AG20443 (cell line): ENCODE data around the gene DIP2A.
"Not testable (repeated sequence)": the region's sequence is repeated elsewhere in the genome, so short reads cannot be mapped to it uniquely, and the experiment has no call there.

Source experiments
- DNase-seq: peaks from one replicate; pipeline ENCODE4 v3.0.0; 2012; ENCODE audit warnings: low spot score, mixed read lengths

The DIP2A gene

DNA sequence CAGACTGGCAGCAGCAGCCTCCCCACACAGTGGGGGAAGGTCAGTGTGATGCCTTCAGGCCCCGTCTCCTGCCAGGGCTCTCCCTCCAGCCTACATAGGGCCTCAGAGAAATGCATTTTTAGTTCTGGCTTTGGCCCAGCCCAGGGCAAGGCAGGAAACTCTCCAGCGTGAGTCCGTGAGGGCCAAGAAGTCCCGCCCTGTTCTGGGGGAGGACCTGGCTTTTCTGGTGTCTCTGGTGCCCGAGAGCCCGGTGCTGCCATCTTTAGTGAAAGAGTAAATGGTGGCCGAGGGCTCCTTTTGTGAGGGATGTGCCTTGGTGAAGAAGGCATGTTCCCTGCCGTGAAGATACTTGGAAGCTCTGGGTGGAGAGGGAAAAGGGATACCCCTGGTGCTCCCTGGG is 14.8 kb upstream of the DIP2A start:
- DNase-seq: no peak

GRCh38 chr21:46448108-46448507 is 10.6 kb upstream of the DIP2A start:
- DNase-seq: no peak

DNA sequence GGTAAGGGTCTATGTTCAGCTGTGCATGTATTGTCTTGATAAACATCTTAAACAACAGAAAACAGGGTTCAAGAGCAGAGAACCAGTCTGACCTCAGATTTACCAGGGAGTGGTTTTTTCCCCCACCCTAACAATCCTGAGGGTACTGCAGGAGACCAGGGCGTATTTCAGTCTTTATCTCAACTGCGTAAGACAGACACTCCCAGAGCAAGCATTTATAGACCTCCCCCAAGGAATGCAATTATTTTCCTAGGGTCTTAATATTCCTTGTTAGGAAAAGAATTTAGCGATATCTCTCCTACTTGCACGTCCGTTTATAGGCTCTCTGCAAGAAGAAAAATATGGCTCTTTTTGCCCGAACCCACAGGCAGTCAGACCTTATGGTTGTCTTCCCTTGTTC is 9.8 kb upstream of the DIP2A start:
- DNase-seq: not testable (repeated sequence)

- no peak for DNase-seq
Measured at GRCh38 chr21:46452710-46453109, 6.0 kb upstream of the DIP2A start.

GRCh38 chr21:46454142-46454541 is 4.5 kb upstream of the DIP2A start:
- DNase-seq: no peak

DNA sequence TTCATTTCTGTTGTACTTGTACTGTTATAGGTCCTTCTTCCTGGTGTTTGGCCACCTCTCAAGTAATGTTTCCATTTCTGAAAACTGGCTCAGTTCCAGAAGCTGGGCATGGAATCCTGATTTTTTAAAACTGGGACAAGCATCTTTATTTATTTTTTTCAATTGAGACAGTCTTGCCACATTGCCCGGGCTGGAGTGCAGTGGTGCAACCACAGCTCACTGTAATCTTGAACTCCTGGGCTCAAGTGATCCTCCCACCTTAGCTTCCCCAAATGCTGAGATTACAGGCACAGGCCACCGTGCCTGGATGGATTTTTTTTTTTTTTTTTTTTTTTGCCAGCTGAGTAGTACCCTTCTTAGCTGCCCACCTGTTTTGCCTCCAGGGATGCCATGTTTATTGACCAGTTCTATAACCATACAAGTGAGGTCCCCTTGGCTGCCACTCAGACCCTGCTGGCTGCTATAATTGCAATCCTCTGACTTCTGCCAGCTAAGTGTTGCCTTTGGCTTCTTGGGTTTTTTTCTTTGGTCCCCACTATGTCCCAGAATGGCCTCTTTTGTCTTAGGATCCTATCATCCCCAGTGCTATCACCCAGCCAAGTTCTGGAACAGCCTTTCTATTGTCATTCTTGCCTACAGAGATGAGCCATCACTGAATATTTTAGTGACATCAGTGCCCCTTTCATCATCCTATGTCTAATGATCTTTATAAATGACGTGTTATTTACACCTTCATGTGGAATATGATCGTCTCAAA is 3.9 kb upstream of the DIP2A start:
- no peak for DNase-seq

DNA sequence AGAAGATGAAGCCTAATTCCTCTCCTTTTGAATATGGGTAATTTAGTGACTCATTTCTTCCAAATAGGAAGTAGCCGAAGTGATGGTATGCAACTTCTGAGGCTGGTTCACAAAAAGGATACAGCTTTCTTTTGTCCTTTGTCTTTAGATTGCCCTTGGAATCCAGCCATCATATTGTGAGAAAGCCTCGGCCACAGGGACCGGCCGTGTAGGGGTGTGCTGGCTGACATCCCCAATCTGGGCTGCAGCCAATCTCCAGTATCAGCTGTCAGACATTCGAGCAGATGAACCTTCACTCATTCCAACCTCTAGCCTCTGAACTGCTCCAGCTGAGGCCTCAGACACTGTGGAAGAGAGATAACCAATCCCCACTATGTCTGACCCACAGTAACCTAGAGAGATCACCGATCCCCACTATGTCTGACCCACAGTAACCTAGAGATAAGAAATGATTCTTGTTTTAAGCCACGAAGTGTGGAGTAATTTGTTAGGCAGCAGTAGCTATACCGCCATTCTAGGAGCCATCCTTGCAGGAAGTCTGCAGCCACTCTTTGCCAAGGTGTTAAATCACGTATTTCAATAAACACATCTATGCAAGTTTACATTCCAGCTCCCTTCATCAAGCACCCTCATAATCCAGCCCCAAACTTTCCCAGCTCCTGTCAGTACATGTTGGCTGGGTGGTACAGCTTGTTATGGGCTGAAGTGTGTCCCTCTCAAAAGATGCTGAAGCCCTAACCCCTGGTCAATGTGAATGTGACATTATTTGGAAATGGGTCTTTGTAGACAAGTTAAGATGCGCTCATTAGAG is 2.9 kb upstream of the DIP2A start:
- DNase-seq: peak; percentile 41

GRCh38 chr21:46456750-46457149 is 1.9 kb upstream of the DIP2A start:
- DNase-seq: no peak

GRCh38 chr21:46457801-46458314 is 833 bp upstream of the DIP2A start:
- DNase-seq: peak; percentile 44

GRCh38 chr21:46459024-46459355 is 299 bp downstream of the DIP2A start:
- no peak for DNase-seq

DNA sequence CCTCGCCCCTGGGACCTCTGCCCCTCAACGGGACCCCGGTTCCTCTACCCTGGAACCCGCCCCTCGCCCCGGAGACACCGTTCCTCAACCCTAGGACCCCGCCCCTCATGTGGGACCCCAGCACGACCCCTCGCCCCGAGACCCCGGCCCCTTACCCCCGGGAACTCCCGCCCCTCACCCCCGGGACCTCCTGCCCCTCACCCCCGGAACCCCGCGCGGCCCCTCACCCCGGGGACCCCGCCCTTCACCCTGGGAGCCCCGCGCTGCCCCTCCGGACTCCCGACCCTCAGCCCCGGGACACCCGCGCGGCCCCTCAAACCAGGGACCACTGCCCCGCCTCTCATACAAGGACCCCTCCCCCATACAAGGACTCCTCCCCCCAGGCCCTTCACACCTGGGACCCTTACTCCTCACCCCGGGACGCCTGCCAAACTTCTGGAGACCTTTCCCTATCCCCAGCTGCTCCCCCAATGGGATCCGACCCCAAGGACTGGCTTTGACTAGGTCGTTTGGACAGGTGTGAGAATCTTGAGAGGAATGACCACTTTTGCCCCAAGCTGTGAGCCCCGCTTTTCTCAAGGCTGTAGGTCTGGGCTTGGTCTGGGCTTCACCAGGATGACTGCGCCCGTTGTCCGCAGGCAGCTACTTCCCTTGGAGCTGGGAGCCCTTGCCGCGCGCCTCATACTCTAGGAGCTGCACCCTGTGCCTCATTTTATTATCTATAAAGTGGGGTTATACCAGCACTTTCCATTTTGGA is 843 bp downstream of the DIP2A start:
- DNase-seq: peak; percentile 61

- no peak for DNase-seq
Measured at GRCh38 chr21:46461909-46462308, 3.2 kb downstream of the DIP2A start.

DNA sequence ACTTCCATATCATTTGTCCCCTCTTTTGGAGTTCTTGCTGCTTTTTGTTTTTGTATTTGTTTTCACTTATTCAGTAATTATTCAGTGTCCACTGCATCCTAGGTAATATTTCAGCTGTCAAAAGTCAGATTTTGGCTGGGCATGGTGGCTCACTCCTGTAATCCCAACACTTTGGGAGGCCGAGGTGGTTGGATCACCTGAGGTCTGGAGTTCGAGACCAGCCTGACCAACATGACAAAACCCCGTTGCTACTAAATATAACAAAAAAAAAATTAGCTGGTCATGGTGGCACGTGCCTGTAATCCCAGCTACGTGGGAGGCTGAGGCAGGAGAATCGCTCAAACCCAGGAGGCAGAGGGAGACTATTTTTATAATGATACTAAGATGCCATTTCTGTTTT is 6.5 kb downstream of the DIP2A start:
- DNase-seq: not testable (repeated sequence)

DNA sequence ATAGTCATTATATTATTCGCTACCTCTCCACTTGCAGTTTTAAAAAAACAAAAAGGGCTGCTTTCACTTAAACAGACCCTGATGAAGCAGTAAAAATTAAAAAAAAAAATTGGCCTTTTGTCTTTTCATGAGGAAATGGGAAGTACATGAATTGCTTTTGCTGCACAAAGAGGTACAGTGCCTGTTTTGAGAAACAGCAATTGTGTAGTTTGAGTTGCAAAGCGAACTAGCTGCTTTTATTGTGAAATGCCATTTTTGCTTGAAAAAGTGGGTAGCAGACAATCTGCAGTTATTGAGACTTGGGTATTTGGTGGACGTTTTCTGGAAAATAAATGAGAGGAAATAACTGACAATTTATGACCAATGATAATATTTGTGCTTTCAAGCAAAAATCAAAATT is 7.0 kb downstream of the DIP2A start:
- DNase-seq: no peak

GRCh38 chr21:46468108-46468774 is 9.6 kb downstream of the DIP2A start:
- DNase-seq: no peak

- no peak for DNase-seq
Measured at GRCh38 chr21:46469275-46469674, 10.6 kb downstream of the DIP2A start.

GRCh38 chr21:46471514-46471913 is 12.8 kb downstream of the DIP2A start:
- DNase-seq: no peak

DNA sequence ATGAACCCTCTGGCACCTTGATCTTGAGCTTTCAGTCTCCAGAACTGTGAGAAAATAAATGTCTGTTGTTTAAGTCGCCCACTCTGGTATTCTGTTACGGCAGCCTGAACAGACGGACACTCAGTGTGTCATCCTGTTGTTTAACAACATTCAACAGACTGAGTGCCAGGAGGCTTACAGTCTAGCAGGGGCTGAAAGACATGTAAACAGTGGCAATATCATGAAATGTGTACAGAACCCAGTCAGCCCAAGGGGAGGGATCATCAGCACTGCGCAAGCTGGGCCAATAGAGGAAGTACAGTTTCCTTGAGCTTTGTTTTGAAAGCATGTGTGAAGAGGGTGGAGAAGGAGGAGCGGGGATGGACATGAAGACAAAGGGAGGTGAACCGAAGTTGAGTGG is 13.6 kb downstream of the DIP2A start:
- no peak for DNase-seq

DNA sequence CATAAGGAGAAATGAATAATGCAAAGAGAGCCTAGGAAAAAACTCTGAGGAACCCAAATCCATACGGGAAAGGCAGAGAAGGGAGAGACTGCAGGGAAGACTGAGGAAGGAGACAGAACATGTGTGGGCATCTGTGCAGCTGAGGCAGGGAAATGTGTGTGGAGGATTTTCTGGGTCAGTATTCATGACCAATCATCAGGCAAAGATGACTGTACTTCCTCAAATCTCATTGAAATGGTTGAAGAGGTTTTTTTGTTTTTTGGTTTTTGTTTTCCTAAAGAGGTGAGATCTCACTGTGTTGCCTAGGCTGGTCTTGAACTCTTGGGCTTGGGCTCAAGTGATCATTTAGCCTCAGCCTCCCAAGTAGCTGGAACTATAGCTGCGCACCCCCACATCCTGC is 15.7 kb downstream of the DIP2A start:
- no peak for DNase-seq

DNA sequence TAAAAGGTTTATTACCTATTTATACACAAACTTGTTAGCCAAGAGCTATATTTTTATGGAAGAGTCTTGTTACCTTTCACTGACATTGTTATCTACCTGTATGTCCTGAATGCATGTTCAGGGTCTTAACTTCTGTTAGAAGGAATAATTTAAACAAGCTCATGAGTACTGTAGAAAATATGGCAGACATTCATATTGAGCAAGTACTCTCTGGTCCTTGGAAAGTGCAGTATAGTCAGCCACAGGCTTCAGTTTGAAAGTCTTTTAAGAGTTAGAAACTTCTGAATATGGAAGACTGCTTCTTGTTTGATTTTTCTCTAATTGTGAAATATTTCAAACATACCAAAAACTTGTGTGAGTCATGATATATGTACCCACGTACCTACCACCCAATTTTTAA is 16.6 kb downstream of the DIP2A start:
- no peak for DNase-seq

- peak; percentile 34 for DNase-seq
Measured at GRCh38 chr21:46477765-46478164, 19.1 kb downstream of the DIP2A start.

- no peak for DNase-seq
Measured at GRCh38 chr21:46478910-46479309, 20.2 kb downstream of the DIP2A start.
